GM13977 (cell line): Measurements from ENCODE around the gene GNLY.
A peak's percentile ranks its signal among the peaks of the same experiment; 100 is the strongest.

Experiments
- DNase-seq: peaks from one replicate; pipeline ENCODE4 v3.0.0; 2012; ENCODE audit warnings: low spot score
- CTCF ChIP-seq: IDR thresholded peaks from 2 replicates; pipeline ENCODE4 v1.5.1; 2012; ENCODE audit warnings: mild to moderate bottlenecking, control low read depth; ENCODE audit not compliant: insufficient read depth; ENCODE audit errors: extremely low read depth, missing control alignments
- in situ Hi-C: fragments of 300-500 bp; cut with MboI; formaldehyde crosslinking; loops from one replicate; pipeline ENCODE4 v1.12.0; 2022; ENCODE audit warnings: low sequenced_read_pairs, low pct_unique_long_range_greater_than_20kb, mixed read lengths, inconsistent platforms; ENCODE audit not compliant: unreplicated experiment

Gene GNLY

GRCh38 chr2:85678377-85678776, 15.8 kb upstream of the GNLY start:
- in situ Hi-C loops, result no loop called here
- TF ChIP-seq CTCF, result no peak
- DNase-seq, result no peak

GRCh38 chr2:85678794-85679672, 15.1 kb upstream of the GNLY start:
- peak; percentile 99 for TF ChIP-seq CTCF
- peak; percentile 87 for DNase-seq
- in situ Hi-C loops, result no loop called here

GRCh38 chr2:85680707-85681371, 13.3 kb upstream of the GNLY start:
- in situ Hi-C loops, result no loop called here
- TF ChIP-seq CTCF, result no peak
- DNase-seq, result no peak

- TF ChIP-seq CTCF, result no peak
- DNase-seq, result no peak
- in situ Hi-C loops, result no loop called here
Observed at GRCh38 chr2:85681372-85681763, 12.8 kb upstream of the GNLY start.

- in situ Hi-C loops, result no loop called here
- no peak for TF ChIP-seq CTCF
- DNase-seq, result no peak
Observed at GRCh38 chr2:85681776-85682175, 12.4 kb upstream of the GNLY start.

- in situ Hi-C loops, result no loop called here
- TF ChIP-seq CTCF, result no peak
- no peak for DNase-seq
Observed at GRCh38 chr2:85682378-85682777, 11.8 kb upstream of the GNLY start.
